Body of pancreas (tissue), 4 donors: ENCODE data around the gene SPNS3.

Experiments used
- CTCF ChIP-seq, 7 experiments: fragments of 450-650 bp in 4 of 7; fragments of 200-600 bp in 3 of 7; sonication (generic) in 3 of 7; IDR thresholded peaks; one replicate each; pipeline ENCODE4 v1.5.1; 2016 to 2019; ENCODE audit warnings: antibody characterized with exemption in 7 of 7
- POLR2A ChIP-seq, 3 donors: fragments of 450-650 bp; IDR thresholded peaks; one replicate each; pipeline ENCODE4 v1.6.1; 2016; ENCODE audit warnings: antibody characterized with exemption in 3 of 3, mild to moderate bottlenecking in 2 of 3

GRCh38 chr17:4487820-4488716, 54.3 kb downstream of the SPNS3 start:
- TF ChIP-seq POLR2A (IDR thresholded peaks at IDR 0.05) (no peak), CTCF (IDR thresholded peaks at IDR 0.05) (no peak)
